CD1c-positive myeloid dendritic cell (primary cell): ENCODE measurements around the gene PLCL2.
"Not testable (repeated sequence)": the region's sequence is repeated elsewhere in the genome, so short reads cannot be mapped to it uniquely, and the experiment has no call there.

Experiments used
- DNase-seq: peaks from one replicate; pipeline ENCODE4 v3.0.0-alpha.2; 2016; ENCODE audit errors: extremely low spot score

Gene PLCL2

DNA sequence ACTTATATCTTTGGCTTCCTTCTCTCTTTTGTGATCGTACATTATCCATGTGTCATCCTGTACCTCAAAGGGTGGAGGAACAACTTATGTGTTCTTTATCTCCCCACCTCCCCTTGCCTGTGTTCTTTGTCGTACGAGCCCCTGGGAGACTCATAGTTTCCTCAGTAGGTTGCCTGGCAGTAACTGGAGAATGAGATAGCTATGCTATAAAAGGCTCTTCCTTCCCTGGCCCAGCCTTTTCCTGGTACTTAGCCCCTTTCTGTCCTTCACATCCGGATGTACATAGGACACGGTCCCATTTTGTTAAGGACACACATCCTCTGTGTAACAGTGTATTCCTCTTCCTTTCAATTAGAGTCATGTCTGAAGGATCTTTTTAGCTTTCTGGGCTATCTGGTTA is 32.1 kb downstream of the PLCL2 start:
- DNase-seq = no peak

- no peak for DNase-seq
Measured at GRCh38 chr3:16917256-16917935, 32.6 kb downstream of the PLCL2 start.

GRCh38 chr3:16917980-16918682 is 33.4 kb downstream of the PLCL2 start:
- DNase-seq = no peak

DNA sequence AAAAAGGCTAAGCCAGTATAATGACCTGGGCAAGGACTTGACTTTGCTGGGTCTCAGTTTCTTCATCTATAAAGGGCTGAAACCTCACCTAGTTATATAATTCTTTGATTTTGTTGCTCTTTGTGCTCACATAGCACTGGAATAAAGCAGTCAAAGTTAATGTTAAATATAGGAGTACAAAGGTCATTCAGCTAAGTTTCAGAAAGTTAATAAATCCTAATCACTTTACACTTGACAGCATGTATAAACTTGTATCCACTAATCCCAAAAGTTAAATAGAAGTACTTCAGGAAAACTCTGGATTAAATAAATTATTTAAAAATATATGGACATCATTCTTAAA is 33.9 kb downstream of the PLCL2 start:
- no peak for DNase-seq

- DNase-seq = no peak
Measured at GRCh38 chr3:16923112-16923511, 38.4 kb downstream of the PLCL2 start.

DNA sequence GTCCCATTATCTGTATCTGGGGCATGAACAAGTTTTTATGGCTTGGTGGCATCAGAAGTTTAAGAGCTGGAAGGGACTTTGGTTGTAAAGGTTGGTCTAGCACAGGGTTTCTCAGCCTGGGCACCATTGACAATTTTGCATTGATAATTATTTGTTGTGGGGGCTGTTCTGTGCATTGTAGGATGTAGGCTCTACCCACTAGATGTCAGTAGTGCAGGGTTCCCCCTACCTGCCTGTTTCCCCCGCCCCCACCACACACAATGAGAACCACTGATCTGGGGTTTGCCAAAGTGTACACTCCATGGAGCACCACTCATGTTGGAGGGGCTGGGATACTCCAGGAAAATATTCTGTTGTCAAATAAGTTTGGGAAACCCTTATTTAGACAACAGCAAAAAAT is 42.7 kb downstream of the PLCL2 start:
- DNase-seq = no peak

- peak; percentile 13 for DNase-seq
Measured at GRCh38 chr3:16928386-16929132, 43.8 kb downstream of the PLCL2 start.

DNA sequence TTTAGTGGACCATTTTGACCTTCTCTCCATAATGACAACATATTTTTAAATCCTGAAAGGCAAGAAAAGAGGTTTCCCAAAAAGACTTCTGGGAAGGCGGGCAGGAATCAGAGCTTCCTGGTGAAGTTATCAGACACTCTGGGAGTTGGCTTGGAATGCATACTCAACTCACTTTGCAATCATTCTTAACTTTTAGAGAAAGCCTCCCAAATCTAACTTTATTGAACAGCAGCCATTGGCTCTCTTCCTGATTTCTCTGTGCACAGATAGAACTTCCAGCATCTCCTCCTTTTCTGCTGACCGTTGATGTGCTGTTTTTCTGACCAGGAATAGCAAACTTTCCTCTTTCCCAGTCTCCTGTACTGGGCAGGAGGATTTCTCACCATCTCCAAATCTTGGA is 44.6 kb downstream of the PLCL2 start:
- no peak for DNase-seq

GRCh38 chr3:16932877-16933276 is 48.1 kb downstream of the PLCL2 start:
- DNase-seq = no peak

DNA sequence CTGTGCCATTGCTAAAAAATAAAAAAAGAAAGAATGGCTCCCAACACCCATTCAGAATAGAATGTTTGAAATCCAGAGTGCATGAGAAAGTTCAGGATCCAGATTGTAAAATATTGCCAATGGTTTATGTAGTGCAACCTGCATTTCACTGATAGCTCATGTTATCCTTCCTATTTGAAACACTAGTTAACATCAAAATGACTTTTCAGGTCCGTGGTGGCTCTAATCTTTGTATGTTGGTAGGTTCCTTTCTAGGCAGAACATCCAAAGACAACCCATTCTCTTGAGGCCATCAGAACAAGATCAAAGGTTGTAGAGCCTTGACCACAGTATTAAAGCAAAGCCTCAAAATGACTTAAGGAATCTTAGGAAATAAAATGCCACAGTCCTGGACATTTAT is 51.0 kb downstream of the PLCL2 start:
- no peak for DNase-seq

GRCh38 chr3:16936233-16936632 is 51.5 kb downstream of the PLCL2 start:
- no peak for DNase-seq

GRCh38 chr3:16936676-16937230 is 52.0 kb downstream of the PLCL2 start:
- no peak for DNase-seq

GRCh38 chr3:16937326-16937845 is 52.6 kb downstream of the PLCL2 start:
- no peak for DNase-seq

DNA sequence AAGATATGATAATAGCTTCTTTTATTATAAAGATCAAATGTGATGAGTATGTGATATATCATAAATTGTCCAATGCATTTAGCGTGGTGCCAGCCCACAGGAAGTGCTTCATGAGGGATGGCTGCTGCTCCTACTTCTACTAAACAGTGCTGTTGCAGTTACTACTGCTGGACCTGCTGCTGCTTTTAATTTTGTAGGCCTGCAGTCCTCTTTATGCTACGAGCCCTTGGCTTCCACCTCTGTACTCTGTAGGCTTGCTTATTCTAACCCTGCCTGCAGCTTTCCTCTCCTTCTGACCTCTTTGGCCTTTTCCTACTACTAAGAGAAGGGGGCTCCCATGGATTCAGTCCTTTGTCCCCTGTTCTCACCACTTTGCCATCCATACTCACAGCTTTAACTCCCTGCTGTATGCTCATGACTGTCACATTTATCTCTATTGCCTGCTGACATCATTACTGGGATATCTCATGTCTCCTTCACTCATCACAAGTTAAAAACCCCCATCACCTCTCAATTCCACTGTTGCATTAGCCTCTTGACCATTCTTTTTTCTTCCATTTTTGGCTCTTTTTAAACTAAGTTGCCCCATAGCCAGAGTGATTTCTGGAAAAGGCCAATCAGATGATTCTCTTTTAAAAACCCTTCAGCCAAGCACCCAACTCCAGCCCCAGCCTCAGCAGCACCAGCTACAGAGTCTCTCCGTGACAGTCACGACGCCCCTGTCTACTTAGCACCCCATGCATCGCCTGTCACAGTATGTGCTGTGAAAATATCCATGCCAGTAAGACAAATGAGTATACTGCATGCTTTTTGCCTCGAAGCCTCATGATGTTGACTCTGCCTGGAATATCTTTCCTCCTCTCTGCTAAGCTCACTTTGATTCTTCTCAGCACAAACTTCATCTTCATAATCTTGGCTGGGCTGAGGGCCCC is 56.3 kb downstream of the PLCL2 start:
- DNase-seq = no peak

- no peak for DNase-seq
Measured at GRCh38 chr3:16942955-16943354, 58.2 kb downstream of the PLCL2 start.

DNA sequence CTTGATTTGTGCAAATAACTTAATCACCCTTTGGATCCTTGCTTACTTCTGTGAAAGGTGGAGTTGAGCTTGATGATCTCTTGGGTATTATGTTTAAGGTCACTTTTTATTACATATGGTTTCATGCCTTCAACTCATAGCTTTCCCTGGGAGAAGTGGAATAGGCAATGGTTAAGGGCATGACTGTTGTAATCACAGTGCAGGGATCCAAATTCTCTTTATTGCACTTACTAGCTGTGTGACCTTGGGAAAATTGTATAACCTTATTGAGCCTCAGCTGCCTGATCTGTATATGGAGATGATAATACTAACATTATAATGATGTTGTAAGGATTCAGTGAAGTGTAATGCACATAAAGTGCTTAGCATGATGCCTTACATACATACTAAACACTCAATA is 59.1 kb downstream of the PLCL2 start:
- no peak for DNase-seq

- DNase-seq = no peak
Measured at GRCh38 chr3:16944356-16944755, 59.6 kb downstream of the PLCL2 start.

DNA sequence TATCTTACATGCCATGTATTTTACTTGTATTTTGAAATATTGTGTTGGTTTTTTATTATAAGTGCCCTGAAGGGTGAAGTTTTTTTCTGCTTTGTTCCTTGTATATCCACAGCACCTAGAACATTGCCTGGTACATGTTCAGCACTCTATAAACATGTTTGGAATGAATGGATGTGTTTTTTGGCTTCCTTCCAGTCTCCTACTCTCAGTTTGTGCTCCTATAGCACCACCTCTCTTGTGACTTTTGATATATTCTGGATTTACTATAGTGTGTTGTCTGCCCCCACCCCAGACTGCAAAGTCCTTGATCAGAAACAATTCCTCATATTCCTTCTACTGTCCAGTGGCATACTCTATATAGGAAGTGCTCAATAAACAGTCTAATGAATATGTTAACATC is 60.6 kb downstream of the PLCL2 start:
- no peak for DNase-seq

GRCh38 chr3:16950282-16950681 is 65.5 kb downstream of the PLCL2 start:
- no peak for DNase-seq

DNA sequence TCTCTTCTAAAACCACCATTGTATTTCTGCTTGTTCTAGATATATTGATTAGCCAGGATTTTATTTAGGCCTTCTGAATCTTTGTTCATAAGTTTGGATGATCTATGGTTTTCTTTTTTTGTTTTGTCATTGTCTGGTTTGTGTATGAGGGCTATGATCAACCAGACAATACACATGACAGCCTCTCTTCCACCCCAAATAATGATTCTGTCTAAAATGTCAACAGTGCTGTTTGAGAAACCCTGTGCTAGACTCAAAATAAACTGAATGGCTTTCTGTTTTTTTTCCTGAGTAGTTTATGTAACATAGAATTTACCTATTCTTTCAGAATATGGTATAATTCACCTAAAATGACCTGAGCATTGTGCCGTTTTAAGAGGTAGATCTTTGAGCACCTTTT is 66.1 kb downstream of the PLCL2 start:
- DNase-seq = no peak

DNA sequence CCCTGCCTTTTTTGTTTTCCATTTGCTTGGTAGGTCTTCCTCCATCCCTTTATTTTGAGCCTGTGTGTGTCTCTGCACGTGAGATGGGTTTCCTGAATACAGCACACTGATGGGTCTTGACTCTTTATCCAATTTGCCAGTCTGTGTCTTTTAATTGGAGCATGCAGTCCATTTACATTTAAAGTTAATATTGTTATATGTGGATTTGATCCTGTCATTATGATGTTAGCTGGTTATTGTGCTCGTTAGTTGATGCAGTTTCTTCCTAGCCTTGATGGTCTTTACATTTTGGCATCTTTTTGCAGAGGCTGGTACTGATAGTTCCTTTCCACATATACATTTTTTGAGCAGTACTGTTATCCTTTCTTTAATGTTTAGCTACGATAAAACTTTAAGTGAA is 73.1 kb downstream of the PLCL2 start:
- not testable (repeated sequence) for DNase-seq
